ENCODE measurements around the gene DLX6. TPM values are rescaled to one million over a fixed set of nuclear protein-coding genes. Genes with fewer than 3 reads are reported as not detected.

Gene DLX6
- total and polyA plus RNA-seq, 3 experiments from 2014 or later = not detected

DNA sequence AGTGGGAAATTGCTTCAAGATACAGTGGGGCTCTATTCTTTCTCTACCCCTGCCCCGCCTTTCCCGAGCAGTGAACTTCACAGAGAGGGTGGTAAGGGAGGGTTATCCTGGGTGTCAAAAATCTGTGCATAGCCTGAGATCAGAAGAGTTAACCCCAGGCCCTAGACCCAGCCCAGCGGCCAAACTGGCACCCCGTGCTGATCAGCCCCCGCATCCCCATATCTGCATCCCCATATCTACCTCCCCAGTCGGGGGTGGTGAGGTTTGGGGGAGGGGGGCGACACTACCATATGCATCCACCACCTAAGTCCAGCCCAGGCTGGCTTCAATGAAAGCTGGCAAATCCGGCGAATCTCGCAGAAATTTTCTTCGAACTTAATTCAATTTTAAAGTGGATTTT, 7.0 kb upstream of the DLX6 start:
- H3K4me1 Mint-ChIP-seq = peaks cover 0 to 5% (median 4%) of the 10 kb centered on the region in 3 donors
- H3K27me3 ChIP-seq (ENCODE audit: insufficient read depth, low read length, poor library complexity, severe bottlenecking) = peaks cover 73% of the 10 kb centered on the region

GRCh38 chr7:96998744-96999143, 6.6 kb upstream of the DLX6 start:
- Histone ChIP-seq H3K27me3 (ENCODE audit: insufficient read depth, low read length, poor library complexity, severe bottlenecking) (peaks cover 73% of the 10 kb centered on the region), H3K36me3 (ENCODE audit: insufficient read depth, low read length) (no peaks in the 10 kb centered on the region), H3K4me1 (ENCODE audit: insufficient read depth, low read length) (peaks cover under 1% of the 10 kb centered on the region), H3K27ac (ENCODE audit: low read depth, low read length) (no peak overlapping the region), H3K9me3 (ENCODE audit: low read length) (no peaks in the 10 kb centered on the region), H3K4me3 (ENCODE audit: low read length) (no peak overlapping the region)
- H3K27ac Mint-ChIP-seq = peak overlapping the region in 1 of 8 donors; percentile 28
- H3K27me3 Mint-ChIP-seq = peaks cover 91 to 93% of the 10 kb centered on the region in 2 donors
- POLR2A ChIA-PET = no interaction called here
- peaks cover 0 to 28% (median 13%) of the 10 kb centered on the region in 5 donors for H3K9me3 Mint-ChIP-seq
- CTCF ChIA-PET = no interaction called here
- no peaks in the 10 kb centered on the region for H3K36me3 Mint-ChIP-seq
- DNase-seq = no peak
- H3K4me3 Mint-ChIP-seq = no peak overlapping the region
- H3K4me1 Mint-ChIP-seq = peaks cover 0 to 5% (median 4%) of the 10 kb centered on the region in 3 donors

More for the DNA sequence above, 7.0 kb upstream of the DLX6 start:
- POLR2A ChIA-PET = no interaction called here
- no peaks in the 10 kb centered on the region for H3K4me1 ChIP-seq (ENCODE audit: insufficient read depth, low read length)
- DNase-seq = no peak
- Mint-ChIP-seq H3K4me3 (no peak overlapping the region), H3K36me3 (no peaks in the 10 kb centered on the region), H3K27me3 (peaks cover 91 to 92% of the 10 kb centered on the region in 2 donors), H3K27ac (no peak overlapping the region), H3K9me3 (peaks cover 0 to 28% (median 13%) of the 10 kb centered on the region in 5 donors)
- no peak overlapping the region for H3K27ac ChIP-seq (ENCODE audit: low read depth, low read length)
- H3K9me3 ChIP-seq (ENCODE audit: low read length) = no peaks in the 10 kb centered on the region
- H3K36me3 ChIP-seq (ENCODE audit: insufficient read depth, low read length) = no peaks in the 10 kb centered on the region
- no peak overlapping the region for H3K4me3 ChIP-seq (ENCODE audit: low read length)
- CTCF ChIA-PET = no interaction called here

GRCh38 chr7:97001221-97001620, 4.1 kb upstream of the DLX6 start:
- Histone ChIP-seq H3K9me3 (ENCODE audit: low read length) (no peaks in the 10 kb centered on the region), H3K27ac (ENCODE audit: low read depth, low read length) (no peak overlapping the region), H3K4me3 (ENCODE audit: low read length) (no peak overlapping the region), H3K36me3 (ENCODE audit: insufficient read depth, low read length) (no peaks in the 10 kb centered on the region), H3K4me1 (ENCODE audit: insufficient read depth, low read length) (peaks cover 18% of the 10 kb centered on the region), H3K27me3 (ENCODE audit: insufficient read depth, low read length, poor library complexity, severe bottlenecking) (peaks cover 72% of the 10 kb centered on the region)
- POLR2A ChIA-PET = no interaction called here
- peaks cover 83 to 89% of the 10 kb centered on the region in 2 donors for H3K27me3 Mint-ChIP-seq
- H3K9me3 Mint-ChIP-seq = peaks cover 0 to 26% (median 15%) of the 10 kb centered on the region in 5 donors
- CTCF ChIA-PET = no interaction called here
- H3K27ac Mint-ChIP-seq = no peak overlapping the region
- DNase-seq = no peak
- H3K36me3 Mint-ChIP-seq = no peaks in the 10 kb centered on the region
- no peak overlapping the region for H3K4me3 Mint-ChIP-seq
- H3K4me1 Mint-ChIP-seq = peaks cover 15 to 23% (median 17%) of the 10 kb centered on the region in 3 donors

DNA sequence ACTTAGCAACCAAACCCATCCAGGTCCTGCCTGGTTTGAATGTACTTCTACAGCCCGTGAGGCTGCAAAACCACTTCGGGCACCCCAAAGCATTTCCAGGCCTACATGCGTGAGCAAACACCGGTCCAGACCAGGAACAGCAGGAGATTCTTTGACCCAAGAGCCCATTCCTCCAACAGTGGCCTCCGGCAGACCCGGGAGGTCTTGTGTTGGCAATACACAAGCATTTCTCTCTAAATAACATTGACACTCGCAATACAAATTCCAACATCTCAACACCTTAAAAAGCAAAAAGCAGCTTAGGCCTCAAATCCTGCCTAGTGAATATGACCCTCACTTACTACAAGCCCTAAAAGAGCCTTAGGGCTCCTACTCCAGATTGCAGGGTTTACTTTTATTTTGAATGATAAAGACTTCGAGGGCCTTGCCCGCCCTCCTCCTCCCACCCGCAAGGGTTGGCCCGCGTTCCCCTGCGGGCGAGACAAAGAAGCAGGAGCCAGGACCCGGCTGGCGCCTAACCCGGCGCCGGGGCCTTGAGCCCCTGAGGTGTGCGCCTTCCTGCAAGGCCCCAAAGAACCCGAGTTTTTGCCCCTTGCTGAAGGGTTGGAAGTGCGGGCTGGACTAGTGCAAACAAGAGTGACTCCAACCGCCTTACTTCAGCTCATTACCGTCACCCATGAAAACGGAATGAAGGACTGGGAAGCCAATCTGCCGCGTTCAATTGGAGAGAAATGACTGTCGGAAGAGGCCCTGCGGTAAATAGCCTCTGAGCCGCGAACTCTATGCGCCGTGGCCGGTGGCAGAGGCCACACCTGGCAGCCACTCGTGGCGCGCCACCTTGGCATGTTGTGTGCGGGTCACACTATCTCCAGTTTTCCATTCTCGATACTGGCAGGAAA, 3.4 kb upstream of the DLX6 start:
- CTCF ChIA-PET = no interaction called here
- Histone ChIP-seq H3K27me3 (ENCODE audit: insufficient read depth, low read length, poor library complexity, severe bottlenecking) (peaks cover 70% of the 10 kb centered on the region), H3K4me3 (ENCODE audit: low read length) (no peak overlapping the region), H3K27ac (ENCODE audit: low read depth, low read length) (no peak overlapping the region), H3K36me3 (ENCODE audit: insufficient read depth, low read length) (no peaks in the 10 kb centered on the region), H3K4me1 (ENCODE audit: insufficient read depth, low read length) (peaks cover 18% of the 10 kb centered on the region), H3K9me3 (ENCODE audit: low read length) (no peaks in the 10 kb centered on the region)
- Mint-ChIP-seq H3K27ac (peak overlapping the region in 1 of 8 donors; percentile 34), H3K9me3 (peaks cover 0 to 24% (median 12%) of the 10 kb centered on the region in 5 donors), H3K27me3 (peaks cover 80 to 86% of the 10 kb centered on the region in 2 donors), H3K4me1 (peaks cover 17 to 28% (median 21%) of the 10 kb centered on the region in 3 donors), H3K36me3 (no peaks in the 10 kb centered on the region), H3K4me3 (no peak overlapping the region)
- POLR2A ChIA-PET = no interaction called here
- DNase-seq = no peak

DNA sequence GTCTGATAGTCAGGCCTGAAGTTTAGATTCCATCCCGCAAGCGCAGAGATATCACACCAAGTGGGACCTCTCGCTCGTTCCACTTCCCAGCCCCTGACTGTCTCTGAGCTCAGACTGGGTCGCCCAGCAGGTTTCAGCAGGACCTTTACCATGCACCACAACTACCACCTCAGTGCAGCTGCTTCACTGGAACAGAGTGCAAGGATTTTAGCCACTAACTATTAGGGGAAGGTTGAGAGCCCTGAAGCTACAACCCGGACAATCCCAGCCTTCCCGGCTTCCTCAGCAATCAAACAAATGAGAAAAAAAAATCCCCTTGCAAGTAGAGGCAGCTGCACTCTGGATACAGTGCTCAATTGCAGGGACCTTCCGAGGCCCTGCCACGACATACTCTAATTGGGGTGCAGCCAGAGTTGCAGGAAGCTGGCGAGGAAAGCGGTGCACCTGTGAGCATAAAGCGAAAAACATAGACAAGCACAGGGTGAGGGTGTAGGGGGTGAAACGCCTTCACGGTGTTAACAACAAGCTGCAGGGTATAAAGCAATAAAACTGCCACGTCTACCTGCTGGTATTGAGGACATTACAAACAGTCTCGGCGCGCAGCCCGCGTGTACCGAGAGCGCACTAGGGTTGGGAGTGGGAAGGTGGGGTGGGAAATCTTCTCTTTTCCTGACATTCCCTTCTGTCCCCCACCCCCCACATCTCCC, 2.6 kb upstream of the DLX6 start:
- no peaks in the 10 kb centered on the region for H3K36me3 ChIP-seq (ENCODE audit: insufficient read depth, low read length)
- H3K27ac ChIP-seq (ENCODE audit: low read depth, low read length) = no peak overlapping the region
- no peak for DNase-seq
- Mint-ChIP-seq H3K4me3 (no peak overlapping the region), H3K27ac (peak overlapping the region in 1 of 8 donors; percentile 34), H3K9me3 (peaks cover 0 to 18% (median 8%) of the 10 kb centered on the region in 5 donors), H3K27me3 (peaks cover 80 to 86% of the 10 kb centered on the region in 2 donors), H3K36me3 (no peaks in the 10 kb centered on the region), H3K4me1 (peaks cover 20 to 35% (median 22%) of the 10 kb centered on the region in 3 donors)
- H3K4me3 ChIP-seq (ENCODE audit: low read length) = no peak overlapping the region
- CTCF ChIA-PET = no interaction called here
- H3K4me1 ChIP-seq (ENCODE audit: insufficient read depth, low read length) = peaks cover 18% of the 10 kb centered on the region
- no peaks in the 10 kb centered on the region for H3K9me3 ChIP-seq (ENCODE audit: low read length)
- peaks cover 70% of the 10 kb centered on the region for H3K27me3 ChIP-seq (ENCODE audit: insufficient read depth, low read length, poor library complexity, severe bottlenecking)
- POLR2A ChIA-PET = no interaction called here

DNA sequence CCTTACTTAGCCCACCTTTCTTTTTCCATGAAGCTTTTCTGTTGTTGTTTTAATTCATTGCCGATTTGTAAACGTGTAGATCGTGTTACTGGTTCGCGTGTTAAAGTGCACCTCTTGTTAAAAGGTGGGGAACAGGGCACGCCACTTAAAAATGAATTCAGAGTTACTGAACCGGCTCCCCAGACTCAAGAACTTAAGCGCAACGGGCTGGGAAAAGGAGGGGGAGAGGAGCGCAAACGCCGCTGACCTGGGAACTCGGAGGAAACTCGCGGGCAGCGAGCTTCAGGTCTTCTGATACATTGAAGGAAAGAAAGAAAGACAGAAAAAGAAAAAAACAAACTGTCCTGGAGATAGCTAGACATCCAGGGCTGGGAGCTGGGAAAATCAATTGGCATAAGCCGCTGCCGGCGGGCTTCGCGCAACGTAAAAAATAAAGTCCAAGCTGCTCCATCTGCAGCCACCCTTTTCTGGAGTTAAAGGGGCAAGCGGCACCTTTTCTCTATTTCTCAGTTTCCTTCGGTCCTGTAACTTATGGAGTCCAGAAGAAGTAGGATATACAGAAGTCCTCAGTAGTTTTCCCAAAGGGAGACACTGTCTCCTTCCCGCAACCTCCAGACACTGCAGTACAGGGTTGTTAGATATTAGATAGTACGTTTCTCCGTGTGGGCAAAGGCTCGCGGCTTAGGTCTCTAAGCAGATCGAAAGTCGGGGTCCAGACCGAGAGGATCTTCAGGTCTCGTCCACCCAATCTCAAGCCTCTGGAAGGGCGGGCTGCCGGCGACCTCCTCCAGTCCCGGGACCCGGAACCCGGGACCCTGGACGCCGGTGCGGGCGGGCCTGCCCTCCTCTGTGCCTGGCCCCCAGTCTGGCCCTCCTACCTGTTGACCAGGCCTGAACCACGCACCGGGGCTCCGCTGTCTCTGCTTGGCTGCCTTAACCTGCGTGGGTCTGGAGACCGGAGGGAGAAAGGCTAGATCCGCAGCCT, 1.8 kb upstream of the DLX6 start:
- Mint-ChIP-seq H3K9me3 (peaks cover 0 to 18% (median 8%) of the 10 kb centered on the region in 5 donors), H3K36me3 (no peaks in the 10 kb centered on the region), H3K4me1 (peaks cover 20 to 35% (median 22%) of the 10 kb centered on the region in 3 donors), H3K4me3 (peak overlapping the region in 5 of 7 donors; percentile 20 to 74 (median 48)), H3K27me3 (peaks cover 78 to 85% of the 10 kb centered on the region in 2 donors), H3K27ac (peak overlapping the region in 1 of 8 donors; percentile 19)
- no peak for DNase-seq
- POLR2A ChIA-PET = no interaction called here
- Histone ChIP-seq H3K4me1 (ENCODE audit: insufficient read depth, low read length) (peaks cover 18% of the 10 kb centered on the region), H3K4me3 (ENCODE audit: low read length) (no peak overlapping the region), H3K27ac (ENCODE audit: low read depth, low read length) (no peak overlapping the region), H3K36me3 (ENCODE audit: insufficient read depth, low read length) (no peaks in the 10 kb centered on the region), H3K9me3 (ENCODE audit: low read length) (no peaks in the 10 kb centered on the region), H3K27me3 (ENCODE audit: insufficient read depth, low read length, poor library complexity, severe bottlenecking) (peaks cover 72% of the 10 kb centered on the region)
- CTCF ChIA-PET = no interaction called here

DNA sequence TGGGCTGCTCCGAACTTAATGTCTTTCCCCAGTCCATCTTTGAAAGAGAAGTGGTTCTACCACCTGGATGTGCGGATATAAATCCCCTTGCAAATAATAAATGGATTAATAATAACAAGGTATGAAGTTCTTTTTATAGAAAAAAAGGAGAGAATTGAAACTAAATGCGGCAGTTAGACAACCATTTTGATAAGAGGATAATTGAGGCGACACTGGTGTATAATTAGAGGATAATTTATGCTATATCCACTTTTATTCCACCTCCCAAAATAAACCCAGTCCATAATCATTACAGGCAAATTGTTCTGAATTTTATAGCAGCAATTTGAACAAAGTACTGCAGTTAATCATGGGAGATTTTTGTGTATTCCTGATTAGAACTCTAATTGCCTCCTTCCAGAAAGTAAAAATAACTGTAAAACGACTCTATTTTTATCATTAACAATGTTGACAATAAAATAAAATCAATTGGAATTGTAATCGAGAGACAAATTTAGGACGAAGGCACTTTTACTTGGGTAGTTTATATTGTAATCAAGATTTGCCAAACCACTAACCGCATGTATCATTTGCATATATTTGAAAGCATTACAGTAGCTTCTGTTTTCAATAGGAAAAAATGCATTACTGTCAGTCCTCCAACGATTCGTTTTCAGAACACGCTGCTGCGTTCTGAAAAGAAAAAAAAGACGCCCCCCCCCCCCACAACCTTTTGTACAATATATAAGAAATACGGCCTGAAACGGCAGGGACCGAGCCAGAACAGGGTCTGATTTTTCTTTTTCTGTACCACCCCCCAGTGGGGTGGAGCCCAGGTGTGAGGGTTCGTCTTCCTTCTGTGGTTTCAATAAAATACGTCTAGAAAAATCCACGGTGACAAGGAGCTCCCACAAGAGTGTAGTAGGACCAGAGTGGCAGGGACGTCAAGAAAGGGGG, 838 bp upstream of the DLX6 start:
- no peaks in the 10 kb centered on the region for H3K9me3 ChIP-seq (ENCODE audit: low read length)
- H3K36me3 ChIP-seq (ENCODE audit: insufficient read depth, low read length) = no peaks in the 10 kb centered on the region
- H3K27me3 ChIP-seq (ENCODE audit: insufficient read depth, low read length, poor library complexity, severe bottlenecking) = peaks cover 65% of the 10 kb centered on the region
- Mint-ChIP-seq H3K27ac (peak overlapping the region in 1 of 8 donors; percentile 19), H3K9me3 (peaks cover 0 to 15% (median 6%) of the 10 kb centered on the region in 5 donors), H3K4me1 (peaks cover 20 to 35% (median 22%) of the 10 kb centered on the region in 3 donors), H3K27me3 (peaks cover 79 to 85% of the 10 kb centered on the region in 2 donors), H3K36me3 (no peaks in the 10 kb centered on the region), H3K4me3 (peak overlapping the region; percentile 41 to 81 (median 64))
- CTCF ChIA-PET = interaction anchor here (1.0 kb wide), 1 partner anchor 11 kb away, joined by 3 read pairs; no protein-coding TSS in a partner anchor
- H3K27ac ChIP-seq (ENCODE audit: low read depth, low read length) = no peak overlapping the region
- peaks cover 18% of the 10 kb centered on the region for H3K4me1 ChIP-seq (ENCODE audit: insufficient read depth, low read length)
- POLR2A ChIA-PET = no interaction called here
- DNase-seq = no peak
- peak overlapping the region; percentile 19 for H3K4me3 ChIP-seq (ENCODE audit: low read length)
